Endothelial cell of umbilical vein (primary cell): ENCODE data around the gene IGFBP4. TPM values are rescaled to one million over a fixed set of nuclear protein-coding genes. Genes with fewer than 3 reads are reported as not detected.

ENCODE experiments used
- BruUV-seq: library from RNA; stranded (reverse); fragments of 400-500 nt; replicated peaks from 2 replicates; lab custom pipeline; 2021; lab: Mats Ljungman, UMichigan
- CTCF ChIA-PET: fragments of 300-600, 350-600 bp; sonication (Branson Sonifier 250); formaldehyde crosslinking; loops from one replicate; lab custom pipeline; 2021; ENCODE audit warnings: antibody characterized with exemption, inconsistent platforms; lab: Charles Lee
- POLR2A ChIA-PET: fragments of 300-600, 350-600 bp; sonication (Branson Sonifier 250); formaldehyde crosslinking; loops from one replicate; lab custom pipeline; 2021; ENCODE audit warnings: antibody characterized with exemption, inconsistent platforms; lab: Charles Lee
- DNase-seq: peaks from one replicate; pipeline ENCODE4 v3.0.0-alpha.2; 2011; ENCODE audit warnings: low read depth, low spot score
- FAIRE-seq: peaks from 2 replicates; lab custom pipeline; 2011; peaks lifted over from hg19 to GRCh38; lab: Jason Lieb, UNC
- H2AFZ ChIP-seq: 2 replicates; pipeline ENCODE4 v1.6.0; 2012; ENCODE audit warnings: low read depth, low read length, control low read depth, inconsistent platforms
- H3K27ac ChIP-seq: 2 replicates; pipeline ENCODE4 v1.5.1; 2011; ENCODE audit warnings: low read depth, mild to moderate bottlenecking, control low read depth, low read length, moderate library complexity; ENCODE audit not compliant: insufficient read depth
- H3K27me3 ChIP-seq, 2 experiments: 2 replicates each; pipeline versions ENCODE4 v1.6.0 to v1.6.1; 2011; ENCODE audit warnings: low read length in 2 of 2, mixed read lengths in 1 of 2; ENCODE audit not compliant: control insufficient read depth in 2 of 2, insufficient read depth in 2 of 2
- H3K36me3 ChIP-seq, 2 experiments: 2 replicates in 1 of 2; 3 replicates in 1 of 2; pipeline ENCODE4 v1.5.1; 2011; ENCODE audit warnings: low read length in 2 of 2, mild to moderate bottlenecking in 1 of 2, moderate library complexity in 1 of 2; ENCODE audit not compliant: control insufficient read depth in 2 of 2, insufficient read depth in 2 of 2; ENCODE audit errors: extremely low read depth in 1 of 2
- H3K4me1 ChIP-seq: 3 replicates; pipeline ENCODE4 v1.5.1; 2011; ENCODE audit warnings: mild to moderate bottlenecking, low read length; ENCODE audit not compliant: control insufficient read depth, insufficient read depth; ENCODE audit errors: extremely low read depth
- H3K4me2 ChIP-seq: 2 replicates; pipeline ENCODE4 v1.6.1; 2011; ENCODE audit warnings: low read length, control low read depth, mixed read lengths; ENCODE audit not compliant: insufficient read depth
- H3K4me3 ChIP-seq, 3 experiments: fragments of 200-600 bp in 1 of 3; sonication (generic), shearing (Covaris generic) in 1 of 3; replicated peaks in 1 of 3; 2 replicates each; pipeline ENCODE4 v1.5.1; 2011 to 2016; ENCODE audit warnings: control low read depth in 3 of 3, low read length in 3 of 3, mild to moderate bottlenecking in 2 of 3, inconsistent platforms in 1 of 3, low read depth in 1 of 3, moderate library complexity in 1 of 3; ENCODE audit not compliant: insufficient read depth in 1 of 3
- H3K79me2 ChIP-seq: 2 replicates; pipeline ENCODE4 v1.6.0; 2012; ENCODE audit warnings: low read length, inconsistent platforms; ENCODE audit not compliant: control insufficient read depth, insufficient read depth
- H3K9ac ChIP-seq: replicated peaks from 2 replicates; pipeline ENCODE3; 2011; ENCODE audit warnings: low read length, control low read depth; ENCODE audit not compliant: insufficient read depth; ENCODE audit errors: extremely low read depth
- H3K9me1 ChIP-seq: replicated peaks from 3 replicates; pipeline ENCODE4 v1.6.0; 2011; ENCODE audit warnings: mild to moderate bottlenecking, low read length; ENCODE audit not compliant: control insufficient read depth, insufficient read depth; ENCODE audit errors: extremely low read depth
- H3K9me3 ChIP-seq: replicated peaks from 2 replicates; pipeline ENCODE4 v1.5.1; 2012; ENCODE audit warnings: low read length, inconsistent platforms; ENCODE audit not compliant: control insufficient read depth, insufficient read depth
- H4K20me1 ChIP-seq: replicated peaks from 2 replicates; pipeline ENCODE3; 2011; ENCODE audit warnings: mild to moderate bottlenecking, low read length; ENCODE audit not compliant: control insufficient read depth, insufficient read depth; ENCODE audit errors: extremely low read depth
- FOS ChIP-seq: IDR thresholded peaks from 2 replicates; pipeline ENCODE4 v1.6.1; 2011; ENCODE audit warnings: mild to moderate bottlenecking, low read length, moderate library complexity, borderline replicate concordance; ENCODE audit not compliant: insufficient read depth
- GATA2 ChIP-seq: IDR thresholded peaks from 2 replicates; pipeline ENCODE4 v1.7.0; 2011; ENCODE audit warnings: low read depth, mild to moderate bottlenecking, moderate library complexity, mixed read lengths, low read length; ENCODE audit not compliant: insufficient read length, insufficient read depth
- JUN ChIP-seq: IDR thresholded peaks from 2 replicates; pipeline ENCODE4 v1.6.1; 2011; ENCODE audit warnings: borderline replicate concordance, low read depth; ENCODE audit not compliant: insufficient read length, insufficient read depth
- MAX ChIP-seq: IDR thresholded peaks from 2 replicates; pipeline ENCODE4 v1.6.1; 2011; ENCODE audit not compliant: insufficient read depth, insufficient read length
- POLR2AphosphoS5 ChIP-seq: IDR thresholded peaks from 2 replicates; pipeline ENCODE4 v1.6.1; 2012; ENCODE audit warnings: low read depth, mild to moderate bottlenecking, control low read depth, low read length, moderate library complexity; ENCODE audit not compliant: insufficient read depth
- dilution Hi-C: fragments of 300-500 bp; cut with MboI; formaldehyde crosslinking; loops from one replicate; pipeline ENCODE4 v1.15.0; 2019; ENCODE audit warnings: low sequenced_read_pairs; ENCODE audit not compliant: extremely low pct_ligation_motif_present
- intact Hi-C: fragments of 100-400 bp; cut with micrococcal nuclease; formaldehyde crosslinking; loops from one replicate; pipeline ENCODE4 v1.10.0; 2022
- polyA plus RNA-seq, 4 experiments: library from polyadenylated mRNA; depleted of rRNA in 3 of 4; stranded (reverse) in 3 of 4; unstranded in 1 of 4; fragments of >200 nt; gene quantifications; 2 replicates each; pipeline versions ENCODE4 v1.2.1 to v1.2.3, GENCODE V29; 2011 to 2012; ENCODE audit warnings: missing spikeins in 1 of 4
- total RNA-seq: library from RNA; stranded (reverse); gene quantifications from 2 replicates; pipeline ENCODE4 v1.2.3, GENCODE V29; 2021

IGFBP4 gene
- total and polyA plus RNA-seq, 2 donors (not counting 3 experiments of a cell fraction or from before 2014, with no cell fraction given), result 377 to 618 TPM

DNA sequence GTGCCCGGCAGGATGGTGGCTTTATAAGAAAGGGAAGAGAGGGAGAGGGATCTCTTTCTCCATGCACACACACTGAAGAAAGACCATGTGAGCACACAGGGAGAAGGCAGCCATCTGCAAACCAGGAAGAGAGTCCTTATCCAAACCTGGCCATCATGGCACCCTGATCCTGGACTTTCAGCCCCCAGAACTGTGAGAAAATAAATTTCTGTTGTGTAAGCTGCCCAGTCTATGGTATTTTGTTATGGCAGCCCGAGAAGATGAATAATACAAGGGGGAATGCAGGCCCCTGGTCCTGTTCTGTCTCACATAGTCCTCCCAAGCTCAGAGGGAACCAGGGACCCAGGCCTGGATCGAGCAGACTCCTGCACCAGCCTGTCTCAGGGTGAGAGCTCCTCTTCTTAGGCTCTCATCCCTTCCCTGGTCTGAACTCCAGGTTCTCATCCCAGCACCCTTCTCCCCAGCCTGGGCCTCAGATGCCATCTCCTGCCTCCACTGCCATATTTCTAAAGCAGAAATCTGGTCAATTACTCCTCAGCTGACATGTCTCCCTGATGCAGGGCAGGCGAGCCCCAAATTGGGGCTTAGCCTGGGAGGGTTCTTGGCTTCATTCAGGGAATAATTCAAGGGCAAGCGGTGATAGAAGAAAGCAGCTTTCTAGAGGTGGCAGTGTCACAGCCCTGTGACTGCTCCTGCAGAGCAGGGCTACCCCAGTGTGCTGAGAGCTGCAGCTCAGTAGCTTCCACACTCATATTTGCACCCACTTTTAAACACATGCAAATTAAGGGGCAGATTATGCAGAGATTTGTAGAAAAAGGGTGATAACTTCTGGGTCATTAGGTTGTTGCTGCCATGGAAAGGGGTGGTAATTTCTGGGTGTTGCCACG, 28.8 kb downstream of the IGFBP4 start:
- no peaks in the 10 kb centered on the region for H3K79me2 ChIP-seq
- POLR2A ChIA-PET, result no interaction called here
- CTCF ChIA-PET, result interaction anchor here (0.5 to 2.1 kb wide), 6 partner anchors 12 to 362 kb away, joined by 3 to 8 read pairs (median 4); no protein-coding TSS in a partner anchor
- intact Hi-C loops (no loop called here), dilution Hi-C loops (no loop called here)
- no peaks in the 10 kb centered on the region for H3K4me1 ChIP-seq
- DNase-seq (no peak), FAIRE-seq (no peak)
- no peaks in the 10 kb centered on the region for H3K9me3 ChIP-seq
- H4K20me1 ChIP-seq, result no peaks in the 10 kb centered on the region
- H3K27ac ChIP-seq, result no peak overlapping the region
- H3K9me1 ChIP-seq, result no peaks in the 10 kb centered on the region
- no peak overlapping the region for H3K9ac ChIP-seq
- no peak overlapping the region for H3K4me3 ChIP-seq
- peaks cover 0 to 4% of the 10 kb centered on the region in 2 experiments for H3K27me3 ChIP-seq
- H3K36me3 ChIP-seq, result no peaks in the 10 kb centered on the region
- no peak overlapping the region for H2AFZ ChIP-seq
- BruUV-seq, result no TSS peak
- no peak overlapping the region for H3K4me2 ChIP-seq
- no peak for TF ChIP-seq FOS
- TF ChIP-seq GATA2, result no peak
- TF ChIP-seq POLR2AphosphoS5, result no peak
- no peak for TF ChIP-seq MAX
- TF ChIP-seq JUN, result no peak
